Esophagus squamous epithelium (tissue), 5 donors: ENCODE measurements around the gene PSME2. TPM values are rescaled to one million over a fixed set of nuclear protein-coding genes. Genes with fewer than 3 reads are reported as not detected.
A peak's percentile ranks its signal among the peaks of the same experiment; 100 is the strongest.

Experiments
- DNase-seq: peaks from one replicate; lab custom pipeline; 2025; lab: John Stamatoyannopoulos, UW
- H3K27ac ChIP-seq, 4 donors: fragments of 200-600 bp; sonication (generic); one replicate each; pipeline ENCODE4 v1.5.1; 2016 to 2019; ENCODE audit warnings: mild to moderate bottlenecking in 1 of 4
- H3K27me3 ChIP-seq, 4 donors: fragments of 200-600 bp; sonication (generic); 1 replicate in 3 of 4; 2 replicates in 1 of 4; pipeline versions ENCODE4 v1.5.1 to v1.6.0; 2017 to 2021; ENCODE audit warnings: antibody characterized with exemption in 1 of 4
- H3K36me3 ChIP-seq, 3 donors: fragments of 200-600 bp; sonication (generic); one replicate each; pipeline ENCODE4 v1.5.1; 2016 to 2019
- H3K4me1 ChIP-seq, 3 donors: fragments of 200-600 bp; sonication (generic); one replicate each; pipeline ENCODE4 v1.5.1; 2017 to 2019
- H3K4me3 ChIP-seq, 4 donors: fragments of 200-600 bp; sonication (generic); 1 replicate in 3 of 4; 2 replicates in 1 of 4; pipeline ENCODE4 v1.5.1; 2016 to 2019; ENCODE audit warnings: mild to moderate bottlenecking in 2 of 4, moderate library complexity in 1 of 4
- H3K9me3 ChIP-seq, 3 donors: fragments of 200-600 bp; sonication (generic); one replicate each; pipeline ENCODE4 v1.5.1; 2016 to 2019
- CTCF ChIP-seq, 6 experiments: fragments of 450-650 bp in 4 of 6; fragments of 200-600 bp in 2 of 6; sonication (generic) in 2 of 6; IDR thresholded peaks; one replicate each; pipeline ENCODE4 v1.5.1; 2016 to 2019; ENCODE audit warnings: antibody characterized with exemption in 6 of 6, mild to moderate bottlenecking in 4 of 6, moderate library complexity in 4 of 6
- POLR2A ChIP-seq, 4 donors: fragments of 450-650 bp; IDR thresholded peaks; one replicate each; pipeline ENCODE4 v1.6.1; 2017; ENCODE audit warnings: antibody characterized with exemption in 4 of 4, mild to moderate bottlenecking in 4 of 4, moderate library complexity in 3 of 4
- WGBS, 2 donors: methylation state at CpG; one replicate each; pipeline ENCODE4 v1.1.5; 2018; 5-methylcytosine and 5-hydroxymethylcytosine counted together
- intact Hi-C: fragments of 100-400 bp; cut with DNase I; formaldehyde crosslinking; loops from one replicate; pipeline ENCODE4 v1.15.0; 2022
- total RNA-seq, 4 donors: library from RNA; depleted of rRNA; stranded (reverse); fragments of >200 nt; gene quantifications; one replicate each; pipeline ENCODE4 v1.1.0, GENCODE V29; 2016
- donor health status: DM: yes; HTN: yes; CAD: no.

PSME2 gene
- total RNA-seq, 4 donors from 2014 or later: 44.4 to 110 (median 77.2) TPM

- Histone ChIP-seq H3K27me3 (no peaks in the 10 kb centered on the region), H3K4me3 (no peak overlapping the region), H3K27ac (no peak overlapping the region), H3K36me3 (peaks cover 6 to 37% (median 16%) of the 10 kb centered on the region in 3 donors), H3K4me1 (peaks cover 21 to 66% (median 26%) of the 10 kb centered on the region in 3 donors), H3K9me3 (no peaks in the 10 kb centered on the region)
- DNase-seq: no peak
- intact Hi-C loops: no loop called here
- no peak for TF ChIP-seq POLR2A (IDR thresholded peaks at IDR 0.05)
- no peak for TF ChIP-seq CTCF (IDR thresholded peaks at IDR 0.05)
- WGBS, 2 donors: 89 to 93% methylated on average over 15 of the region's 15 CpGs
These were observed 46.5 kb upstream of the PSME2 start for GRCh38 chr14:24192933-24193332.

GRCh38 chr14:24190416-24190815, 44.0 kb upstream of the PSME2 start:
- 85 to 90% methylated on average over 7 to 8 of the region's 10 CpGs for WGBS, 2 donors
- no peak overlapping the region for H3K27ac ChIP-seq
- DNase-seq: no peak

GRCh38 chr14:24189460-24189859, 43.0 kb upstream of the PSME2 start:
- Histone ChIP-seq H3K4me1 (peaks cover 5 to 49% (median 19%) of the 10 kb centered on the region in 3 donors), H3K36me3 (peaks cover 18 to 67% (median 20%) of the 10 kb centered on the region in 3 donors), H3K27ac (peak overlapping the region in 1 of 4 donors; percentile 87), H3K4me3 (no peak overlapping the region), H3K9me3 (no peaks in the 10 kb centered on the region), H3K27me3 (no peaks in the 10 kb centered on the region)
- intact Hi-C loops: no loop called here
- DNase-seq: no peak
- TF ChIP-seq POLR2A (IDR thresholded peaks at IDR 0.05): no peak
- no peak for TF ChIP-seq CTCF (IDR thresholded peaks at IDR 0.05)
- WGBS, 2 donors: 87 to 91% methylated on average over 8 to 9 of the region's 9 CpGs

More at GRCh38 chr14:24190416-24190815, 44.0 kb upstream of the PSME2 start:
- Histone ChIP-seq H3K4me1 (peaks cover 12 to 55% (median 24%) of the 10 kb centered on the region in 3 donors), H3K9me3 (no peaks in the 10 kb centered on the region), H3K36me3 (peaks cover 16 to 58% (median 16%) of the 10 kb centered on the region in 3 donors), H3K27me3 (no peaks in the 10 kb centered on the region), H3K4me3 (no peak overlapping the region)
- TF ChIP-seq CTCF (IDR thresholded peaks at IDR 0.05) (no peak), POLR2A (IDR thresholded peaks at IDR 0.05) (no peak)
- intact Hi-C loops: no loop called here

GRCh38 chr14:24189059-24189375, 42.6 kb upstream of the PSME2 start:
- Histone ChIP-seq H3K36me3 (peaks cover 22 to 72% (median 24%) of the 10 kb centered on the region in 3 donors), H3K27ac (peak overlapping the region in 3 of 4 donors; percentile 26 to 87 (median 80)), H3K9me3 (no peaks in the 10 kb centered on the region), H3K4me3 (peak overlapping the region in 3 of 4 donors; percentile 74 to 86 (median 82)), H3K4me1 (peaks cover 3 to 45% (median 15%) of the 10 kb centered on the region in 3 donors), H3K27me3 (no peaks in the 10 kb centered on the region)
- DNase-seq: no peak
- intact Hi-C loops: no loop called here
- no peak for TF ChIP-seq POLR2A (IDR thresholded peaks at IDR 0.05)
- no peak for TF ChIP-seq CTCF (IDR thresholded peaks at IDR 0.05)
- WGBS, 2 donors: 0% methylated on average over 3 of the region's 3 CpGs

GRCh38 chr14:24188251-24189058, 42.0 kb upstream of the PSME2 start, which contains the start of gene IPO4:
Gene IPO4 (minus strand): TSS chr14:24188816. CDS start chr14:24188787, 29 bp downstream.
- intact Hi-C loops: no loop called here
- Histone ChIP-seq H3K27ac (peak within 1 kb of the TSS; percentile 68 to 87 (median 80)), H3K36me3 (peaks cover 26 to 77% (median 28%) of the 10 kb centered on the region in 3 donors), H3K9me3 (no peaks in the 10 kb centered on the region), H3K27me3 (no peaks in the 10 kb centered on the region), H3K4me3 (peak within 1 kb of the TSS; percentile 73 to 86 (median 78)), H3K4me1 (peaks cover 3 to 42% (median 15%) of the 10 kb centered on the region in 3 donors)
- WGBS, 2 donors: 1% methylated on average over 22 to 23 of the region's 65 CpGs
- peak; percentile 86 for DNase-seq
- TF ChIP-seq CTCF (IDR thresholded peaks at IDR 0.05): peak in 2 of 6 experiments; percentile 2 to 49
- peak in 3 of 4 donors; percentile 30 to 50 (median 37) for TF ChIP-seq POLR2A (IDR thresholded peaks at IDR 0.05)
